T-helper 9 cell (primary cell): ENCODE results near the gene DCAF4L1.

Experiments used
- DNase-seq: peaks from one replicate; pipeline ENCODE4 v3.0.0-alpha.2; 2020
- total RNA-seq, 2 donors: gene quantifications; one replicate each; lab custom pipeline; 2026; lab: John Stamatoyannopoulos, UW

Gene DCAF4L1
- total RNA-seq, result 0.24 to 1.3 reads per million in 2 donors

- no peak for DNase-seq
These were observed at the start of gene DCAF4L1 for GRCh38 chr4:41981456-41981855. Gene DCAF4L1, plus strand, starts transcription at chr4:41981756. Its CDS starts 37 bp downstream, at chr4:41981793.

- no peak for DNase-seq
These were observed 48.6 kb upstream of the DCAF4L1 start for GRCh38 chr4:41932988-41933387.

- DNase-seq, result no peak
These were observed 47.5 kb upstream of the DCAF4L1 start for GRCh38 chr4:41933997-41934503.

GRCh38 chr4:41934514-41934900 lies 47.0 kb upstream of the DCAF4L1 start:
- no peak for DNase-seq

- DNase-seq, result peak; percentile 59
These were observed 46.5 kb upstream of the DCAF4L1 start, which contains the start of gene TMEM33 for GRCh38 chr4:41934901-41935651. Gene TMEM33, plus strand, starts transcription at chr4:41935429. Its CDS starts 56 bp downstream, at chr4:41935485.

- DNase-seq, result no peak
These were observed 45.9 kb upstream of the DCAF4L1 start for GRCh38 chr4:41935652-41936021.

- DNase-seq, result no peak
These were observed 42.4 kb upstream of the DCAF4L1 start for GRCh38 chr4:41939016-41939626.

GRCh38 chr4:41940834-41941233 lies 40.7 kb upstream of the DCAF4L1 start:
- no peak for DNase-seq

- DNase-seq, result no peak
These were observed 38.0 kb upstream of the DCAF4L1 start for GRCh38 chr4:41943506-41943905.

- DNase-seq, result no peak
These were observed 37.5 kb upstream of the DCAF4L1 start for GRCh38 chr4:41944089-41944488.

GRCh38 chr4:41949531-41949930 lies 32.0 kb upstream of the DCAF4L1 start:
- DNase-seq, result no peak

- DNase-seq, result no peak
These were observed 23.9 kb upstream of the DCAF4L1 start for GRCh38 chr4:41957634-41958033.

GRCh38 chr4:41963105-41963504 lies 18.5 kb upstream of the DCAF4L1 start:
- DNase-seq, result no peak

- DNase-seq, result no peak
These were observed 17.2 kb upstream of the DCAF4L1 start for GRCh38 chr4:41964401-41964800.

- no peak for DNase-seq
These were observed 14.2 kb upstream of the DCAF4L1 start for GRCh38 chr4:41967392-41967791.

- DNase-seq, result no peak
These were observed 11.9 kb upstream of the DCAF4L1 start for GRCh38 chr4:41969671-41970070.

- DNase-seq, result no peak
These were observed 6.2 kb upstream of the DCAF4L1 start for GRCh38 chr4:41975341-41975740.

GRCh38 chr4:41976775-41977516 lies 4.6 kb upstream of the DCAF4L1 start:
- no peak for DNase-seq

- no peak for DNase-seq
These were observed 3.8 kb upstream of the DCAF4L1 start for GRCh38 chr4:41977709-41978108.

- no peak for DNase-seq
These were observed 1.2 kb downstream of the DCAF4L1 start for GRCh38 chr4:41982716-41983115.

GRCh38 chr4:41985151-41985550 lies 3.6 kb downstream of the DCAF4L1 start:
- DNase-seq, result no peak

- no peak for DNase-seq
These were observed 8.4 kb downstream of the DCAF4L1 start for GRCh38 chr4:41989994-41990364.

- DNase-seq, result peak; percentile 89
These were observed 9.0 kb downstream of the DCAF4L1 start, which contains the start of gene SLC30A9 for GRCh38 chr4:41990365-41991111. Gene SLC30A9, plus strand, starts transcription at chr4:41990530. Its CDS starts 122 bp downstream, at chr4:41990652.
